HepG2 (cell line): ENCODE measurements around the gene ANKRD12. TPM values are rescaled to one million over a fixed set of nuclear protein-coding genes. Genes with fewer than 3 reads are reported as not detected.

Source experiments
- FOXP1 ChIP-seq, 2 experiments: fragments of 450-650 bp in 1 of 2; IDR thresholded peaks; 2 replicates each; pipeline ENCODE4 v1.6.1; 2017 to 2018; ENCODE audit warnings: antibody characterized with exemption in 1 of 2
- KDM1A ChIP-seq: IDR thresholded peaks from 2 replicates; pipeline ENCODE4 v1.6.1; 2016; ENCODE audit warnings: missing compliant biosample characterization
- NFATC3 ChIP-seq: sonication (generic); formaldehyde crosslinking; IDR thresholded peaks from 2 replicates; pipeline ENCODE4 v1.5.1; 2020; ENCODE audit warnings: mild to moderate bottlenecking, missing genetic modification reagents
- NR2C2 ChIP-seq: sonication (generic); formaldehyde crosslinking; IDR thresholded peaks from 2 replicates; pipeline ENCODE4 v1.4.0; 2020; ENCODE audit warnings: missing genetic modification reagents, mild to moderate bottlenecking, moderate library complexity, borderline replicate concordance
- PRPF4 ChIP-seq: fragments of 200-400 bp; formaldehyde crosslinking; IDR thresholded peaks from 2 replicates; pipeline ENCODE4 v1.6.1; 2016; ENCODE audit warnings: low read length, low read depth; ENCODE audit not compliant: poor library complexity, severe bottlenecking
- RARA ChIP-seq: IDR thresholded peaks from 2 replicates; pipeline ENCODE4 v1.6.1; 2016; ENCODE audit warnings: missing genetic modification reagents, missing compliant biosample characterization
- RXRA ChIP-seq: sonication (generic); formaldehyde crosslinking; IDR thresholded peaks from 2 replicates; pipeline ENCODE4 v1.5.1; 2020; ENCODE audit warnings: missing genetic modification reagents
- SALL1 ChIP-seq: sonication (generic); formaldehyde crosslinking; IDR thresholded peaks from 2 replicates; pipeline ENCODE4 v1.8.0; 2022; ENCODE audit warnings: mild to moderate bottlenecking, missing genetic modification reagents
- TBX2 ChIP-seq: sonication (generic); formaldehyde crosslinking; IDR thresholded peaks from 2 replicates; pipeline ENCODE4 v1.5.0; 2020; ENCODE audit warnings: missing genetic modification reagents, mild to moderate bottlenecking, borderline replicate concordance
- TEAD2 ChIP-seq: sonication (generic); formaldehyde crosslinking; IDR thresholded peaks from 2 replicates; pipeline ENCODE4 v1.9.0; 2021; ENCODE audit warnings: missing genetic modification reagents
- TOPORS ChIP-seq: sonication (generic); formaldehyde crosslinking; IDR thresholded peaks from 2 replicates; pipeline ENCODE4 v1.8.0; 2023; ENCODE audit warnings: mild to moderate bottlenecking, missing genetic modification reagents
- ZFP90 ChIP-seq: sonication (generic); formaldehyde crosslinking; IDR thresholded peaks from 2 replicates; pipeline ENCODE4 v1.8.0; 2022; ENCODE audit warnings: missing genetic modification reagents, mild to moderate bottlenecking, inconsistent platforms, borderline replicate concordance
- ZNF33A ChIP-seq: sonication (generic); formaldehyde crosslinking; IDR thresholded peaks from 2 replicates; pipeline ENCODE4 v1.5.1; 2020; ENCODE audit warnings: missing genetic modification reagents, mild to moderate bottlenecking, moderate library complexity, borderline replicate concordance
- ZNF501 ChIP-seq: sonication (generic); formaldehyde crosslinking; IDR thresholded peaks from 2 replicates; pipeline ENCODE4 v1.5.1; 2020; ENCODE audit warnings: mild to moderate bottlenecking, moderate library complexity, missing genetic modification reagents
- ZNF777 ChIP-seq: sonication (generic); formaldehyde crosslinking; IDR thresholded peaks from 2 replicates; pipeline ENCODE4 v1.4.0; 2020; ENCODE audit warnings: missing genetic modification reagents
- ZNF879 ChIP-seq: sonication (generic); formaldehyde crosslinking; IDR thresholded peaks from 2 replicates; pipeline ENCODE4 v1.8.1; 2023; ENCODE audit warnings: missing genetic modification reagents
- polyA plus RNA-seq, 8 experiments: library from polyadenylated mRNA; depleted of rRNA in 3 of 8; stranded (reverse) in 7 of 8; unstranded in 1 of 8; fragments of >200 nt; fragmentation: Illumina TruSeq in 4 of 8; extraction: Trizol in 4 of 8; gene quantifications; 2 replicates each; pipeline versions ENCODE4 v1.2.1 to v1.2.3, GENCODE V29; 2011 to 2016; ENCODE audit warnings: low read depth in 4 of 8, missing spikeins in 1 of 8, mixed read lengths in 1 of 8; ENCODE audit not compliant: insufficient read depth in 1 of 8
- total RNA-seq, 5 experiments: library from RNA; depleted of rRNA; stranded (reverse); fragments of >200 nt; fragmentation: Illumina TruSeq; extraction: Trizol; gene quantifications; 2 replicates each; pipeline ENCODE4 v1.2.3, GENCODE V29; 2016; ENCODE audit warnings: low read depth in 1 of 5
- TF ChIP-seq, protein P1 (sequence below): sonication (generic); formaldehyde crosslinking; IDR thresholded peaks from 2 replicates; pipeline ENCODE4 v1.8.0; 2022; ENCODE audit warnings: missing genetic modification reagents, mild to moderate bottlenecking, borderline replicate concordance
- TF ChIP-seq, protein P2 (sequence below): sonication (generic); formaldehyde crosslinking; IDR thresholded peaks from 2 replicates; pipeline ENCODE4 v1.4.0; 2020; ENCODE audit warnings: mild to moderate bottlenecking, missing genetic modification reagents
- TF ChIP-seq, protein P3 (sequence below): sonication (generic); formaldehyde crosslinking; IDR thresholded peaks from 2 replicates; pipeline ENCODE4 v1.4.0; 2020; ENCODE audit warnings: missing genetic modification reagents
- TF ChIP-seq, protein P4 (sequence below): sonication (generic); formaldehyde crosslinking; IDR thresholded peaks from 2 replicates; pipeline ENCODE4 v1.4.0; 2020; ENCODE audit warnings: missing genetic modification reagents
- TF ChIP-seq, protein P5 (sequence below): sonication (generic); formaldehyde crosslinking; IDR thresholded peaks from 2 replicates; pipeline ENCODE4 v1.4.0; 2020; ENCODE audit warnings: missing genetic modification reagents, borderline replicate concordance

ANKRD12 gene
- total and polyA plus RNA-seq, 2 of the 13 experiments (the other 11 are each of a cell fraction or from before 2014, with no cell fraction given), result 6.0 to 23.2 TPM

- TF ChIP-seq TEAD2 (CRISPR knock-in tag) (no peak), NR2C2 (peak; percentile 58; the same call in 1 of the 2 replicates), KDM1A (CRISPR knock-in tag) (no peak), ZNF879 (CRISPR knock-in tag) (no peak), ZFP90 (CRISPR knock-in tag) (no peak), FOXP1 (IDR thresholded peaks at IDR 0.05) (no peak), FOXP1 (CRISPR knock-in tag; IDR thresholded peaks at IDR 0.05) (peak; percentile 39; the same call in 1 of the 2 replicates), TBX2 (CRISPR knock-in tag) (no peak), TOPORS (CRISPR knock-in tag) (no peak), NFATC3 (no peak), SALL1 (peak; percentile 65; the same call in 1 of the 2 replicates), RXRA (CRISPR knock-in tag) (peak; percentile 90; the same call in 1 of the 2 replicates), RARA (CRISPR knock-in tag) (peak; percentile 99), ZNF777 (CRISPR knock-in tag) (no peak), PRPF4 (no peak), ZNF33A (no peak), ZNF501 (CRISPR knock-in tag) (no peak)
- TF ChIP-seq, protein P1, sequence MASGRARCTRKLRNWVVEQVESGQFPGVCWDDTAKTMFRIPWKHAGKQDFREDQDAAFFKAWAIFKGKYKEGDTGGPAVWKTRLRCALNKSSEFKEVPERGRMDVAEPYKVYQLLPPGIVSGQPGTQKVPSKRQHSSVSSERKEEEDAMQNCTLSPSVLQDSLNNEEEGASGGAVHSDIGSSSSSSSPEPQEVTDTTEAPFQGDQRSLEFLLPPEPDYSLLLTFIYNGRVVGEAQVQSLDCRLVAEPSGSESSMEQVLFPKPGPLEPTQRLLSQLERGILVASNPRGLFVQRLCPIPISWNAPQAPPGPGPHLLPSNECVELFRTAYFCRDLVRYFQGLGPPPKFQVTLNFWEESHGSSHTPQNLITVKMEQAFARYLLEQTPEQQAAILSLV (CRISPR knock-in tag), result no peak
- TF ChIP-seq, protein P2, sequence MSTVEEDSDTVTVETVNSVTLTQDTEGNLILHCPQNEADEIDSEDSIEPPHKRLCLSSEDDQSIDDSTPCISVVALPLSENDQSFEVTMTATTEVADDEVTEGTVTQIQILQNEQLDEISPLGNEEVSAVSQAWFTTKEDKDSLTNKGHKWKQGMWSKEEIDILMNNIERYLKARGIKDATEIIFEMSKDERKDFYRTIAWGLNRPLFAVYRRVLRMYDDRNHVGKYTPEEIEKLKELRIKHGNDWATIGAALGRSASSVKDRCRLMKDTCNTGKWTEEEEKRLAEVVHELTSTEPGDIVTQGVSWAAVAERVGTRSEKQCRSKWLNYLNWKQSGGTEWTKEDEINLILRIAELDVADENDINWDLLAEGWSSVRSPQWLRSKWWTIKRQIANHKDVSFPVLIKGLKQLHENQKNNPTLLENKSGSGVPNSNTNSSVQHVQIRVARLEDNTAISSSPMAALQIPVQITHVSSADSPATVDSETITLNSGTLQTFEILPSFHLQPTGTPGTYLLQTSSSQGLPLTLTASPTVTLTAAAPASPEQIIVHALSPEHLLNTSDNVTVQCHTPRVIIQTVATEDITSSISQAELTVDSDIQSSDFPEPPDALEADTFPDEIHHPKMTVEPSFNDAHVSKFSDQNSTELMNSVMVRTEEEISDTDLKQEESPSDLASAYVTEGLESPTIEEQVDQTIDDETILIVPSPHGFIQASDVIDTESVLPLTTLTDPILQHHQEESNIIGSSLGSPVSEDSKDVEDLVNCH, result no peak
- TF ChIP-seq, protein P3, sequence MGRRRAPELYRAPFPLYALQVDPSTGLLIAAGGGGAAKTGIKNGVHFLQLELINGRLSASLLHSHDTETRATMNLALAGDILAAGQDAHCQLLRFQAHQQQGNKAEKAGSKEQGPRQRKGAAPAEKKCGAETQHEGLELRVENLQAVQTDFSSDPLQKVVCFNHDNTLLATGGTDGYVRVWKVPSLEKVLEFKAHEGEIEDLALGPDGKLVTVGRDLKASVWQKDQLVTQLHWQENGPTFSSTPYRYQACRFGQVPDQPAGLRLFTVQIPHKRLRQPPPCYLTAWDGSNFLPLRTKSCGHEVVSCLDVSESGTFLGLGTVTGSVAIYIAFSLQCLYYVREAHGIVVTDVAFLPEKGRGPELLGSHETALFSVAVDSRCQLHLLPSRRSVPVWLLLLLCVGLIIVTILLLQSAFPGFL (CRISPR knock-in tag), result no peak
- TF ChIP-seq, protein P4, sequence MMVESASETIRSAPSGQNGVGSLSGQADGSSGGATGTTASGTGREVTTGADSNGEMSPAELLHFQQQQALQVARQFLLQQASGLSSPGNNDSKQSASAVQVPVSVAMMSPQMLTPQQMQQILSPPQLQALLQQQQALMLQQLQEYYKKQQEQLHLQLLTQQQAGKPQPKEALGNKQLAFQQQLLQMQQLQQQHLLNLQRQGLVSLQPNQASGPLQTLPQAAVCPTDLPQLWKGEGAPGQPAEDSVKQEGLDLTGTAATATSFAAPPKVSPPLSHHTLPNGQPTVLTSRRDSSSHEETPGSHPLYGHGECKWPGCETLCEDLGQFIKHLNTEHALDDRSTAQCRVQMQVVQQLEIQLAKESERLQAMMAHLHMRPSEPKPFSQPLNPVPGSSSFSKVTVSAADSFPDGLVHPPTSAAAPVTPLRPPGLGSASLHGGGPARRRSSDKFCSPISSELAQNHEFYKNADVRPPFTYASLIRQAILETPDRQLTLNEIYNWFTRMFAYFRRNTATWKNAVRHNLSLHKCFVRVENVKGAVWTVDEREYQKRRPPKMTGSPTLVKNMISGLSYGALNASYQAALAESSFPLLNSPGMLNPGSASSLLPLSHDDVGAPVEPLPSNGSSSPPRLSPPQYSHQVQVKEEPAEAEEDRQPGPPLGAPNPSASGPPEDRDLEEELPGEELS (CRISPR knock-in tag), result peak; percentile 57
- TF ChIP-seq, protein P5, sequence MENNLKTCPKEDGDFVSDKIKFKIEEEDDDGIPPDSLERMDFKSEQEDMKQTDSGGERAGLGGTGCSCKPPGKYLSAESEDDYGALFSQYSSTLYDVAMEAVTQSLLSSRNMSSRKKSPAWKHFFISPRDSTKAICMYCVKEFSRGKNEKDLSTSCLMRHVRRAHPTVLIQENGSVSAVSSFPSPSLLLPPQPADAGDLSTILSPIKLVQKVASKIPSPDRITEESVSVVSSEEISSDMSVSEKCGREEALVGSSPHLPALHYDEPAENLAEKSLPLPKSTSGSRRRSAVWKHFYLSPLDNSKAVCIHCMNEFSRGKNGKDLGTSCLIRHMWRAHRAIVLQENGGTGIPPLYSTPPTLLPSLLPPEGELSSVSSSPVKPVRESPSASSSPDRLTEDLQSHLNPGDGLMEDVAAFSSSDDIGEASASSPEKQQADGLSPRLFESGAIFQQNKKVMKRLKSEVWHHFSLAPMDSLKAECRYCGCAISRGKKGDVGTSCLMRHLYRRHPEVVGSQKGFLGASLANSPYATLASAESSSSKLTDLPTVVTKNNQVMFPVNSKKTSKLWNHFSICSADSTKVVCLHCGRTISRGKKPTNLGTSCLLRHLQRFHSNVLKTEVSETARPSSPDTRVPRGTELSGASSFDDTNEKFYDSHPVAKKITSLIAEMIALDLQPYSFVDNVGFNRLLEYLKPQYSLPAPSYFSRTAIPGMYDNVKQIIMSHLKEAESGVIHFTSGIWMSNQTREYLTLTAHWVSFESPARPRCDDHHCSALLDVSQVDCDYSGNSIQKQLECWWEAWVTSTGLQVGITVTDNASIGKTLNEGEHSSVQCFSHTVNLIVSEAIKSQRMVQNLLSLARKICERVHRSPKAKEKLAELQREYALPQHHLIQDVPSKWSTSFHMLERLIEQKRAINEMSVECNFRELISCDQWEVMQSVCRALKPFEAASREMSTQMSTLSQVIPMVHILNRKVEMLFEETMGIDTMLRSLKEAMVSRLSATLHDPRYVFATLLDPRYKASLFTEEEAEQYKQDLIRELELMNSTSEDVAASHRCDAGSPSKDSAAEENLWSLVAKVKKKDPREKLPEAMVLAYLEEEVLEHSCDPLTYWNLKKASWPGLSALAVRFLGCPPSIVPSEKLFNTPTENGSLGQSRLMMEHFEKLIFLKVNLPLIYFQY (CRISPR knock-in tag), result peak; percentile 41; the same call in 1 of the 2 replicates
Measured at GRCh38 chr18:9092665-9093064, 43.9 kb upstream of the ANKRD12 start (continued).
